Transverse colon (tissue), 4 donors: ENCODE data around the gene LAMB4.

ENCODE experiments used
- EP300 ChIP-seq: sonication (generic); formaldehyde crosslinking; IDR thresholded peaks from one replicate; pipeline ENCODE4 v1.6.1; 2017; ENCODE audit warnings: antibody characterized with exemption, low read depth
- POLR2A ChIP-seq: fragments of 450-650 bp; IDR thresholded peaks from one replicate; pipeline ENCODE4 v1.6.1; 2016; ENCODE audit warnings: antibody characterized with exemption, mild to moderate bottlenecking, moderate library complexity
- POLR2AphosphoS5 ChIP-seq, 3 donors: sonication (generic); formaldehyde crosslinking; IDR thresholded peaks; one replicate each; pipeline ENCODE4 v1.6.1; 2016; ENCODE audit warnings: antibody characterized with exemption in 3 of 3
- TF ChIP-seq, protein P1 (sequence below), 5 experiments: fragments of 200-600 bp in 3 of 5; fragments of 450-650 bp in 2 of 5; sonication (generic) in 3 of 5; IDR thresholded peaks; 1 replicate in 2 of 5; 2 replicates in 3 of 5; pipeline ENCODE4 v1.5.1; 2016 to 2017; ENCODE audit warnings: antibody characterized with exemption in 5 of 5, inconsistent platforms in 3 of 5, mild to moderate bottlenecking in 2 of 5, moderate library complexity in 1 of 5

DNA sequence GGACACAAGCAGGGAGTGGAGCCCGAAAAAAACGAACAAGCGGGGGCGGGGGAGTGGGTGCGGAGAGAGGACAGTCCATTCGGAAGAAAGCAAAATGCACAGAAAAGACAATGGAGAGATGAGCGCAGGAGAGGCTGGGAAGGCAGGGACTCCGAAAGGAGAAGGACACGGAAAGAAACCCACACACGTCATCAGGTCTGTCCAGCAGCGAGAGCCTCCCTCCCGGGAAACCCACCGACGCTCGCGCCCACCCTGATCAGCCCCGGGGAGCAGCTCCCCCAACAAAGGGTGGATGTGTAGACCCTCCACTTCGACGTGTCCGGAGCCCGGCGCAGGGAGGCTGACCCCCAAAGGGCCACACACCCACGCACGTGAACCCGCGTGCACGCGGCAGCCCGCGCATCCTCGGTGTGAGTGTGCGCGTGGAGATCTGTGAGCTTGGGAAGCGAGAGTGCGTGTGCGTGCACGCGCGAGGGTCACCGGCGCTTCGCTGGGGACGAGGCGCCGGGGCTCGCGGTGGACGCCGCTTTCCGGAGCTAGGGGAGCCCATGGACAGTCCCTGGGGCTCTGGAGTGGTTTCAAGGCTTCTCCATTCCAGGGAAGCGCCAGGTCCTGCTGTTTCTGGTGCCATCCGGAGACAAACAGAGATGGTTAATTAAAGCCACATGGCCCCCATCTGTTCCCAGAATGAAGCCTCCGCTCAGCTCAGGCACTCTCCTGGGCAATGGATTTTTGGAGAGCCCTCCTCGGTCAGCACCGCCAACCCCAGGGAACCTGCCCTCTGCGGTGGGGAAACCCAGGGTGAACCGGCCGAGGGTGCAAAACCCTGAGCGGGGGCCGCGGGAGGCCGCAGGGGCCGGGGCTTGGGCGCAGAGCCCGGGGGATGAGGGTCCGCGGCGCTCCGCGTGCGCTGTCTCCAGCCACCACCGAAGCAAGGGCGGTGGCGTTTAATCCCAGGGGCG, 128.1 kb downstream of the LAMB4 start:
- TF ChIP-seq, protein P1, sequence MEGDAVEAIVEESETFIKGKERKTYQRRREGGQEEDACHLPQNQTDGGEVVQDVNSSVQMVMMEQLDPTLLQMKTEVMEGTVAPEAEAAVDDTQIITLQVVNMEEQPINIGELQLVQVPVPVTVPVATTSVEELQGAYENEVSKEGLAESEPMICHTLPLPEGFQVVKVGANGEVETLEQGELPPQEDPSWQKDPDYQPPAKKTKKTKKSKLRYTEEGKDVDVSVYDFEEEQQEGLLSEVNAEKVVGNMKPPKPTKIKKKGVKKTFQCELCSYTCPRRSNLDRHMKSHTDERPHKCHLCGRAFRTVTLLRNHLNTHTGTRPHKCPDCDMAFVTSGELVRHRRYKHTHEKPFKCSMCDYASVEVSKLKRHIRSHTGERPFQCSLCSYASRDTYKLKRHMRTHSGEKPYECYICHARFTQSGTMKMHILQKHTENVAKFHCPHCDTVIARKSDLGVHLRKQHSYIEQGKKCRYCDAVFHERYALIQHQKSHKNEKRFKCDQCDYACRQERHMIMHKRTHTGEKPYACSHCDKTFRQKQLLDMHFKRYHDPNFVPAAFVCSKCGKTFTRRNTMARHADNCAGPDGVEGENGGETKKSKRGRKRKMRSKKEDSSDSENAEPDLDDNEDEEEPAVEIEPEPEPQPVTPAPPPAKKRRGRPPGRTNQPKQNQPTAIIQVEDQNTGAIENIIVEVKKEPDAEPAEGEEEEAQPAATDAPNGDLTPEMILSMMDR (IDR thresholded peaks at IDR 0.05), result no peak
- no peak for TF ChIP-seq EP300
- peak in 1 of 3 donors; percentile 37 for TF ChIP-seq POLR2AphosphoS5 (IDR thresholded peaks at IDR 0.05)
- no peak for TF ChIP-seq POLR2A
